Panc1 (cell line): Measurements from ENCODE around the gene PHF24.

Source experiments
- POLR2AphosphoS5 ChIP-seq: IDR thresholded peaks from 2 replicates; pipeline ENCODE4 v1.6.1; 2012; ENCODE audit warnings: mild to moderate bottlenecking, low read depth, low read length, moderate library complexity
- TF ChIP-seq, protein P1 (sequence below): fragments of 450-650 bp; IDR thresholded peaks from 2 replicates; pipeline ENCODE4 v1.5.1; 2017; ENCODE audit warnings: mild to moderate bottlenecking
- TF ChIP-seq, protein P2 (sequence below), 2 experiments: IDR thresholded peaks; 2 replicates each; pipeline ENCODE4 v1.6.1; 2011 to 2012; ENCODE audit warnings: low read depth in 2 of 2, control low read depth in 1 of 2, low read length in 1 of 2, mild to moderate bottlenecking in 1 of 2, moderate library complexity in 1 of 2; ENCODE audit not compliant: insufficient read depth in 1 of 2

DNA sequence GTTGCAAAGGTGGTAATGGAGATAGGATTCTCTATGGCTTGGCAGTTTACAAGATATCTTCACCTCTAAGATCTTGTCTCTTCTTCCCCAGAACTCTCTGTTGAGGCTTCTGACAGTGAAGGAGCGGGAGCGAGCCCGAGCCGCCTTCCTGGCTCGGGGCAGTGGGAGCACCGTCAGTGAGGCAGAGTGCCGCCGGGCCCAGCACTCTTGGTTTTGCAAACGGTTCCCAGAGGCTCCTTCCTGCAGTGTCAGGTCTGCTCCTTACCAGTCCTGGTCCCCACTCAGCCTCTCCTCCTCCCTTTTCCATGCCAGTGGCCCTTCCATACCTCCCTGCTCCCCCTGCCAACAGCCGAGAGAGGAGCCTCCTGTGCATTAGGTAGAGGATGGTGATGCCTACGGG, 18.9 kb downstream of the PHF24 start:
- TF ChIP-seq, protein P1, sequence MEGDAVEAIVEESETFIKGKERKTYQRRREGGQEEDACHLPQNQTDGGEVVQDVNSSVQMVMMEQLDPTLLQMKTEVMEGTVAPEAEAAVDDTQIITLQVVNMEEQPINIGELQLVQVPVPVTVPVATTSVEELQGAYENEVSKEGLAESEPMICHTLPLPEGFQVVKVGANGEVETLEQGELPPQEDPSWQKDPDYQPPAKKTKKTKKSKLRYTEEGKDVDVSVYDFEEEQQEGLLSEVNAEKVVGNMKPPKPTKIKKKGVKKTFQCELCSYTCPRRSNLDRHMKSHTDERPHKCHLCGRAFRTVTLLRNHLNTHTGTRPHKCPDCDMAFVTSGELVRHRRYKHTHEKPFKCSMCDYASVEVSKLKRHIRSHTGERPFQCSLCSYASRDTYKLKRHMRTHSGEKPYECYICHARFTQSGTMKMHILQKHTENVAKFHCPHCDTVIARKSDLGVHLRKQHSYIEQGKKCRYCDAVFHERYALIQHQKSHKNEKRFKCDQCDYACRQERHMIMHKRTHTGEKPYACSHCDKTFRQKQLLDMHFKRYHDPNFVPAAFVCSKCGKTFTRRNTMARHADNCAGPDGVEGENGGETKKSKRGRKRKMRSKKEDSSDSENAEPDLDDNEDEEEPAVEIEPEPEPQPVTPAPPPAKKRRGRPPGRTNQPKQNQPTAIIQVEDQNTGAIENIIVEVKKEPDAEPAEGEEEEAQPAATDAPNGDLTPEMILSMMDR, result no peak
- TF ChIP-seq POLR2AphosphoS5, result no peak
- TF ChIP-seq, protein P2, sequence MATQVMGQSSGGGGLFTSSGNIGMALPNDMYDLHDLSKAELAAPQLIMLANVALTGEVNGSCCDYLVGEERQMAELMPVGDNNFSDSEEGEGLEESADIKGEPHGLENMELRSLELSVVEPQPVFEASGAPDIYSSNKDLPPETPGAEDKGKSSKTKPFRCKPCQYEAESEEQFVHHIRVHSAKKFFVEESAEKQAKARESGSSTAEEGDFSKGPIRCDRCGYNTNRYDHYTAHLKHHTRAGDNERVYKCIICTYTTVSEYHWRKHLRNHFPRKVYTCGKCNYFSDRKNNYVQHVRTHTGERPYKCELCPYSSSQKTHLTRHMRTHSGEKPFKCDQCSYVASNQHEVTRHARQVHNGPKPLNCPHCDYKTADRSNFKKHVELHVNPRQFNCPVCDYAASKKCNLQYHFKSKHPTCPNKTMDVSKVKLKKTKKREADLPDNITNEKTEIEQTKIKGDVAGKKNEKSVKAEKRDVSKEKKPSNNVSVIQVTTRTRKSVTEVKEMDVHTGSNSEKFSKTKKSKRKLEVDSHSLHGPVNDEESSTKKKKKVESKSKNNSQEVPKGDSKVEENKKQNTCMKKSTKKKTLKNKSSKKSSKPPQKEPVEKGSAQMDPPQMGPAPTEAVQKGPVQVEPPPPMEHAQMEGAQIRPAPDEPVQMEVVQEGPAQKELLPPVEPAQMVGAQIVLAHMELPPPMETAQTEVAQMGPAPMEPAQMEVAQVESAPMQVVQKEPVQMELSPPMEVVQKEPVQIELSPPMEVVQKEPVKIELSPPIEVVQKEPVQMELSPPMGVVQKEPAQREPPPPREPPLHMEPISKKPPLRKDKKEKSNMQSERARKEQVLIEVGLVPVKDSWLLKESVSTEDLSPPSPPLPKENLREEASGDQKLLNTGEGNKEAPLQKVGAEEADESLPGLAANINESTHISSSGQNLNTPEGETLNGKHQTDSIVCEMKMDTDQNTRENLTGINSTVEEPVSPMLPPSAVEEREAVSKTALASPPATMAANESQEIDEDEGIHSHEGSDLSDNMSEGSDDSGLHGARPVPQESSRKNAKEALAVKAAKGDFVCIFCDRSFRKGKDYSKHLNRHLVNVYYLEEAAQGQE (IDR thresholded peaks at IDR 0.05; ENCODE audit: insufficient read depth in 1 of 2, low read depth in 2 of 2, low read length in 1 of 2), result no peak
